WI38 (cell line): ENCODE results near the gene SLC29A1.
A peak's percentile ranks its signal among the peaks of the same experiment; 100 is the strongest.

Experiments
- H3K4me3 ChIP-seq: 2 replicates; pipeline ENCODE4 v1.5.1; 2011; ENCODE audit warnings: low read depth, mild to moderate bottlenecking, control low read depth, low read length
- CTCF ChIP-seq: IDR thresholded peaks from 2 replicates; pipeline ENCODE4 v1.5.1; 2012; ENCODE audit warnings: low read depth, mild to moderate bottlenecking, control low read depth, low read length

SLC29A1 gene

GRCh38 chr6:44245912-44246662 is 22.7 kb downstream of the SLC29A1 start:
- H3K4me3 ChIP-seq = peak overlapping the region; percentile 100
- TF ChIP-seq CTCF = no peak

- H3K4me3 ChIP-seq = peak within 1 kb of the TSS; percentile 100
- TF ChIP-seq CTCF = no peak
Observed at GRCh38 chr6:44246663-44247337, 23.4 kb downstream of the SLC29A1 start, which contains the start of gene HSP90AB1. Gene HSP90AB1 (plus strand): TSS chr6:44247101. CDS start chr6:44248630, 1,529 bp downstream.

GRCh38 chr6:44247338-44248302 is 24.2 kb downstream of the SLC29A1 start:
- peak overlapping the region; percentile 100 for H3K4me3 ChIP-seq
- TF ChIP-seq CTCF = no peak

GRCh38 chr6:44248579-44248978 is 25.2 kb downstream of the SLC29A1 start:
- TF ChIP-seq CTCF = no peak
- H3K4me3 ChIP-seq = peak overlapping the region; percentile 100

GRCh38 chr6:44249082-44249748 is 25.8 kb downstream of the SLC29A1 start:
- TF ChIP-seq CTCF = no peak
- peak overlapping the region; percentile 100 for H3K4me3 ChIP-seq

GRCh38 chr6:44250067-44250717 is 26.8 kb downstream of the SLC29A1 start:
- H3K4me3 ChIP-seq = no peak overlapping the region

More at GRCh38 chr6:44250067-44250717, 26.8 kb downstream of the SLC29A1 start:
- no peak for TF ChIP-seq CTCF
